Transverse colon (tissue), 4 donors: ENCODE results near the gene ACSS1.

Experiments used
- POLR2A ChIP-seq: fragments of 450-650 bp; IDR thresholded peaks from one replicate; pipeline ENCODE4 v1.6.1; 2016; ENCODE audit warnings: antibody characterized with exemption, mild to moderate bottlenecking, moderate library complexity
- POLR2AphosphoS5 ChIP-seq, 3 donors: sonication (generic); formaldehyde crosslinking; IDR thresholded peaks; one replicate each; pipeline ENCODE4 v1.6.1; 2016; ENCODE audit warnings: antibody characterized with exemption in 3 of 3
- TF ChIP-seq, protein P1 (sequence below), 5 experiments: fragments of 200-600 bp in 3 of 5; fragments of 450-650 bp in 2 of 5; sonication (generic) in 3 of 5; IDR thresholded peaks; 1 replicate in 2 of 5; 2 replicates in 3 of 5; pipeline ENCODE4 v1.5.1; 2016 to 2017; ENCODE audit warnings: antibody characterized with exemption in 5 of 5, inconsistent platforms in 3 of 5, mild to moderate bottlenecking in 2 of 5, moderate library complexity in 1 of 5

DNA sequence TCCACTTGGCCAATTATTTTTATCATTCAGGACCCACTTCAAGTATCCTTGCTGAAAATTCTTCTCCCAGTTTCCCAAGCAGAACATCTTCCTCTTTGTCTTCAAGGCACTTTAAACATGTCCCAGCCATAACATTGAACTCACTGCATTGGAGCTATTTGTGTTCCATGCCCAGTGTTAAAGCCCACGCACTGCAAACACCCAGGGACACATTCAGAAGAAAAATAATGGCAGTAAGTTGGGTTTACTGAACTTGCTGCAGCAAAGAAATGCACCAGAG lies 63.8 kb downstream of the ACSS1 start:
- no peak for TF ChIP-seq POLR2A
- TF ChIP-seq POLR2AphosphoS5 (IDR thresholded peaks at IDR 0.05), result no peak
- TF ChIP-seq, protein P1, sequence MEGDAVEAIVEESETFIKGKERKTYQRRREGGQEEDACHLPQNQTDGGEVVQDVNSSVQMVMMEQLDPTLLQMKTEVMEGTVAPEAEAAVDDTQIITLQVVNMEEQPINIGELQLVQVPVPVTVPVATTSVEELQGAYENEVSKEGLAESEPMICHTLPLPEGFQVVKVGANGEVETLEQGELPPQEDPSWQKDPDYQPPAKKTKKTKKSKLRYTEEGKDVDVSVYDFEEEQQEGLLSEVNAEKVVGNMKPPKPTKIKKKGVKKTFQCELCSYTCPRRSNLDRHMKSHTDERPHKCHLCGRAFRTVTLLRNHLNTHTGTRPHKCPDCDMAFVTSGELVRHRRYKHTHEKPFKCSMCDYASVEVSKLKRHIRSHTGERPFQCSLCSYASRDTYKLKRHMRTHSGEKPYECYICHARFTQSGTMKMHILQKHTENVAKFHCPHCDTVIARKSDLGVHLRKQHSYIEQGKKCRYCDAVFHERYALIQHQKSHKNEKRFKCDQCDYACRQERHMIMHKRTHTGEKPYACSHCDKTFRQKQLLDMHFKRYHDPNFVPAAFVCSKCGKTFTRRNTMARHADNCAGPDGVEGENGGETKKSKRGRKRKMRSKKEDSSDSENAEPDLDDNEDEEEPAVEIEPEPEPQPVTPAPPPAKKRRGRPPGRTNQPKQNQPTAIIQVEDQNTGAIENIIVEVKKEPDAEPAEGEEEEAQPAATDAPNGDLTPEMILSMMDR (IDR thresholded peaks at IDR 0.05), result no peak
